ENCODE data around the gene TRAPPC10.

- no peak for TF ChIP-seq ATF7 (IDR thresholded peaks at IDR 0.05)
- no peak for TF ChIP-seq ATF1 (CRISPR knock-in tag; IDR thresholded peaks at IDR 0.05)
- no peak for TF ChIP-seq ATF1 (tag; IDR thresholded peaks at IDR 0.05)
- TF ChIP-seq KAT8 (IDR thresholded peaks at IDR 0.05; ENCODE audit: low read depth) = no peak
- no peak for TF ChIP-seq POLR2AphosphoS5 (IDR thresholded peaks at IDR 0.05; ENCODE audit: control insufficient read depth, insufficient read depth, low read depth, low read length)
- no peak for TF ChIP-seq NFYB (IDR thresholded peaks at IDR 0.05; ENCODE audit: extremely low read depth, insufficient read length)
- no peak for TF ChIP-seq FOXJ3 (CRISPR knock-in tag; IDR thresholded peaks at IDR 0.05)
- TF ChIP-seq, protein P1, sequence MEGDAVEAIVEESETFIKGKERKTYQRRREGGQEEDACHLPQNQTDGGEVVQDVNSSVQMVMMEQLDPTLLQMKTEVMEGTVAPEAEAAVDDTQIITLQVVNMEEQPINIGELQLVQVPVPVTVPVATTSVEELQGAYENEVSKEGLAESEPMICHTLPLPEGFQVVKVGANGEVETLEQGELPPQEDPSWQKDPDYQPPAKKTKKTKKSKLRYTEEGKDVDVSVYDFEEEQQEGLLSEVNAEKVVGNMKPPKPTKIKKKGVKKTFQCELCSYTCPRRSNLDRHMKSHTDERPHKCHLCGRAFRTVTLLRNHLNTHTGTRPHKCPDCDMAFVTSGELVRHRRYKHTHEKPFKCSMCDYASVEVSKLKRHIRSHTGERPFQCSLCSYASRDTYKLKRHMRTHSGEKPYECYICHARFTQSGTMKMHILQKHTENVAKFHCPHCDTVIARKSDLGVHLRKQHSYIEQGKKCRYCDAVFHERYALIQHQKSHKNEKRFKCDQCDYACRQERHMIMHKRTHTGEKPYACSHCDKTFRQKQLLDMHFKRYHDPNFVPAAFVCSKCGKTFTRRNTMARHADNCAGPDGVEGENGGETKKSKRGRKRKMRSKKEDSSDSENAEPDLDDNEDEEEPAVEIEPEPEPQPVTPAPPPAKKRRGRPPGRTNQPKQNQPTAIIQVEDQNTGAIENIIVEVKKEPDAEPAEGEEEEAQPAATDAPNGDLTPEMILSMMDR (IDR thresholded peaks at IDR 0.05 in 2 of 3, conservative IDR thresholded peaks at IDR 0.05 in 1 of 3; ENCODE audit: insufficient read depth in 2 of 3, low read depth in 1 of 3, low read length in 3 of 3) = no peak
- no peak for TF ChIP-seq ZNF282 (CRISPR knock-in tag; IDR thresholded peaks at IDR 0.05)
- no peak for TF ChIP-seq ZNF609 (CRISPR knock-in tag; IDR thresholded peaks at IDR 0.05; ENCODE audit: borderline replicate concordance)
- TF ChIP-seq, protein P2, sequence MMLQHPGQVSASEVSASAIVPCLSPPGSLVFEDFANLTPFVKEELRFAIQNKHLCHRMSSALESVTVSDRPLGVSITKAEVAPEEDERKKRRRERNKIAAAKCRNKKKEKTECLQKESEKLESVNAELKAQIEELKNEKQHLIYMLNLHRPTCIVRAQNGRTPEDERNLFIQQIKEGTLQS (IDR thresholded peaks at IDR 0.05) = no peak
- TF ChIP-seq, protein P2 (CRISPR knock-in tag; conservative IDR thresholded peaks at IDR 0.05) = no peak
Measured at GRCh38 chr21:44047996-44048560, 36.0 kb downstream of the TRAPPC10 start.

Measured in K562 (cell line).